ENCODE results near the gene ST6GALNAC2.
"Not testable (repeated sequence)": the region's sequence is repeated elsewhere in the genome, so short reads cannot be mapped to it uniquely, and the experiment has no call there.

Gene ST6GALNAC2

DNA sequence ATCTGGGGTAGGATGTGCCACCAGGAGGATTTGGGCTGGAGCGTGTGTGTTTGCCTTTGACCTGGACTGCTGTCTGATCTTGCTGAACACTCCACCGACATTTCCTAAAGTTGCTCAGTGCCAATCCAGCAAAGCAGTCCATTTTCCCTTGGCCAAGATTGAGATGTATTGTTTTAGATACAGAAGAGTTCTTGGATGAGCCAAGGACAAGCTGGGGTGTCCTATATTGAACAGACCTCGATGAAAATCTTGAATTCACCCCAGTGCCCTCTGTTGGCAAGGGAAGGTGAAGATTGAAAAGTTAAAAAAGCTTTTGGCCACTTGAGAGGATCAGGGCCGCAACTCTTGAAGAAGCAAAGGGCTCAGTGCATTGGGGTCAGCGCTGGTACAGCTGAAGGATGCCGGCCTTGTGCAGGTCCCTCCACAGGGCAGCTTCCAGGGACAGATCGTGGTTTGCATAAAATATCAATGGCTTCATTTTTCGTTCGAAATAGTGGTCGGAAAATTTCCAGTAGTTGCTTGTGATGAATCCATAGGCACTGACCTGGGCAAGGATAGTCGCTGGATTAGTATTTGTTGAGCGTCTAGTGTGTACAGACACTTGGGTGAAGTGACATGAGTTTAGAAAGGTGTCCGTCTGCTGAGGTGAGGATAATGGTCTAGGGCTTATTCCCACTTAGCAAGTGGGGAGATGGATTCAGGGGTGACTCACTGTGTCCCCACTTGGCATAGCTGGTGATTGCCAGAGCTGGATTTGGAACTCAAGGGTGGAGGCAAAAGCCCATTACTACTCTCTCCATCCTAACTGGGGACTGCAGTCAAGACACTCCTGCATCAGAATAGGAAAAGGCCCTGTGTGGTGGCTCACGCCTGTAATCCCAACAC is 19.7 kb downstream of the ST6GALNAC2 start:
- peaks cover 13% of the 10 kb centered on the region for H3K36me3 ChIP-seq (ENCODE audit: control insufficient read depth, insufficient read depth, low read length)
- no peak overlapping the region for H3K4me3 ChIP-seq (ENCODE audit: low read length)
- H3K9me3 ChIP-seq (ENCODE audit: control insufficient read depth, low read length): no peaks in the 10 kb centered on the region
- H3K4me1 ChIP-seq (ENCODE audit: control insufficient read depth, insufficient read depth, low read length): peaks cover 20% of the 10 kb centered on the region
- H3K9ac ChIP-seq (ENCODE audit: low read length): no peak overlapping the region
- peaks cover 3% of the 10 kb centered on the region for H3K27me3 ChIP-seq (ENCODE audit: control insufficient read depth, insufficient read depth, low read length)

DNA sequence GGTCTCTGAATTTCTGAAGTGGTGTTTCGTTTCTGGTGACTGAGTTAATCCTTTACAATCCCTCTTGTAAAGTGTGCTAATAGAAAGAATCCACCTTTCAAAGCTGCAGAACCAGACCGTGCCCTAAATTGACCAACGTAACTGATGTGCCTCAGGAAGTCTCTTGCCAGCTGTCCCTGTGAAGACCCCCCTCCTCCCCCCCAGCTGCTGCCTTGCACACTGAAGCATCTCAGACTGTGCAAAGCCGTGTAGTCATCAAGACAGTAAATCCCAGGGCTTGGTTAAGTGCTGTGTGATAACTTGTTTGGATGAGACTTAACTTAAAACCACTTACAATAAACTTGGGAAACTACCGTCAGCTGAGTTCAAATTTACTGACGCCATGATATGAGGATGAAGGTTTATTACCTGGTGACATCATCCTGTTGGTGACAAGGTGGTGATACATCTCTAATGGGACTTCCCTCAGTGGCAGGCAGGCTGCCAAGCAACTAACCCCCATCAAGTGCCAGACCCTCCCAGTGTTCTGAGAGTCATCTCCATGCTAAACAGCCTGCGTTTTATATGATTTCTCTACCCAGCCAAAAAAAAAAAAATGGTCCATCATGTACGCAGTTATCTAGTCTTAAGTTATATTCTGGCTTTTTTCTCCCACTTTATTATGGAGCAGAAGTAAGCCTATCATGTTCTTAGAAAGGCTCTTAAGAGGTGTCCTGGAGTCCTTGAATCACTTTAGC is 20.5 kb downstream of the ST6GALNAC2 start:
- not testable (repeated sequence) for H3K27me3 ChIP-seq (ENCODE audit: control insufficient read depth, insufficient read depth, low read length); H3K4me3 ChIP-seq (ENCODE audit: low read length); H3K36me3 ChIP-seq (ENCODE audit: control insufficient read depth, insufficient read depth, low read length); H3K9me3 ChIP-seq (ENCODE audit: control insufficient read depth, low read length); H3K9ac ChIP-seq (ENCODE audit: low read length)
- H3K4me1 ChIP-seq (ENCODE audit: control insufficient read depth, insufficient read depth, low read length): peaks cover 25% of the 10 kb centered on the region

DNA sequence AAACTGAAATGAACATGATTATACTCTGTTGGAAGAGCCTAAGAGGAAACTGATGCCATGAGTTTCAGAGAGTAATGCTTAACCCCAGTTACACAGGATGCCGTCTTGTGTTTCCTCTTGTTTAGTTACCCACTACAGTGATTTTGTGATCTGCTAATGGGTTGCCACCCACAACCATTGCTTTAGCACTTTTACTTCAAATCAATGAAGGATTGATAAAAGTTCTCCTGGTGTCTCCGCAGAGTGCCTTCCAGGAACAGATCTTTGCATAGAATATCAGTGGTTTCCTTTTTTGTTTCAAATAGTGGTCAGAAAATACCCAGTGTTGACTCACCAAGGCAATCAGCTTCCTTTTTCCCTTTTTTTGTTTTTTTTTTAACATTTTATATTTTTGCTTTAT is 22.3 kb downstream of the ST6GALNAC2 start:
- H3K36me3 ChIP-seq (ENCODE audit: control insufficient read depth, insufficient read depth, low read length); H3K9me3 ChIP-seq (ENCODE audit: control insufficient read depth, low read length); H3K9ac ChIP-seq (ENCODE audit: low read length); H3K27me3 ChIP-seq (ENCODE audit: control insufficient read depth, insufficient read depth, low read length); H3K4me3 ChIP-seq (ENCODE audit: low read length): not testable (repeated sequence)
- H3K4me1 ChIP-seq (ENCODE audit: control insufficient read depth, insufficient read depth, low read length): peaks cover 29% of the 10 kb centered on the region

- Histone ChIP-seq H3K9me3 (ENCODE audit: control insufficient read depth, low read length) (no peaks in the 10 kb centered on the region), H3K36me3 (ENCODE audit: control insufficient read depth, insufficient read depth, low read length) (peaks cover 9% of the 10 kb centered on the region), H3K9ac (ENCODE audit: low read length) (no peak overlapping the region), H3K4me3 (ENCODE audit: low read length) (no peak overlapping the region), H3K27me3 (ENCODE audit: control insufficient read depth, insufficient read depth, low read length) (no peaks in the 10 kb centered on the region), H3K4me1 (ENCODE audit: control insufficient read depth, insufficient read depth, low read length) (peaks cover 23% of the 10 kb centered on the region)
Measured at GRCh38 chr17:76562734-76563148, 22.9 kb downstream of the ST6GALNAC2 start.

GRCh38 chr17:76561799-76562268 is 23.8 kb downstream of the ST6GALNAC2 start:
- H3K36me3 ChIP-seq (ENCODE audit: control insufficient read depth, insufficient read depth, low read length): peaks cover 9% of the 10 kb centered on the region
- H3K4me1 ChIP-seq (ENCODE audit: control insufficient read depth, insufficient read depth, low read length): peaks cover 20% of the 10 kb centered on the region
- H3K9me3 ChIP-seq (ENCODE audit: control insufficient read depth, low read length): no peaks in the 10 kb centered on the region
- no peaks in the 10 kb centered on the region for H3K27me3 ChIP-seq (ENCODE audit: control insufficient read depth, insufficient read depth, low read length)
- H3K9ac ChIP-seq (ENCODE audit: low read length): no peak overlapping the region
- no peak overlapping the region for H3K4me3 ChIP-seq (ENCODE audit: low read length)

DNA sequence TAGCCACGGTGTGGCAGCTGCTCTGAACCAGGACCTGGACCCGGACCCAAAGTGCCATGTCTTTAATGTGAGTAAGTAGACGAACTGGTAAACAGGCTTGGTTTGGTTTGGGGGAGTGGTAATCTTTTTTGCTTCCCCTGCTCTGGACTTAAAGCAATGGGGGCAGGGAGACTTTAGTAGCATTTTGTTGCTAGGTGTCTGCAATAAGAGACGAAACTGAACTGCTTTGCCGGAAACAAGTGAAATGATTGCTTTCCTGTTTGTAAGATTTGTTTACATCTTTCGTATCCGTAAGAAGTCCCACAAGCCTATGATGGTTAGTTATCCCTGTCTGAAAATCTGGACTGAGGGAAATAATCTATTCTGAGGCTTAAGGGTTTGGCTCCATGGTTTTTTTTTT is 24.3 kb downstream of the ST6GALNAC2 start:
- H3K36me3 ChIP-seq (ENCODE audit: control insufficient read depth, insufficient read depth, low read length): peaks cover 9% of the 10 kb centered on the region
- H3K27me3 ChIP-seq (ENCODE audit: control insufficient read depth, insufficient read depth, low read length): no peaks in the 10 kb centered on the region
- H3K4me1 ChIP-seq (ENCODE audit: control insufficient read depth, insufficient read depth, low read length): peaks cover 25% of the 10 kb centered on the region
- no peak overlapping the region for H3K4me3 ChIP-seq (ENCODE audit: low read length)
- H3K9me3 ChIP-seq (ENCODE audit: control insufficient read depth, low read length): no peaks in the 10 kb centered on the region
- H3K9ac ChIP-seq (ENCODE audit: low read length): no peak overlapping the region

DNA sequence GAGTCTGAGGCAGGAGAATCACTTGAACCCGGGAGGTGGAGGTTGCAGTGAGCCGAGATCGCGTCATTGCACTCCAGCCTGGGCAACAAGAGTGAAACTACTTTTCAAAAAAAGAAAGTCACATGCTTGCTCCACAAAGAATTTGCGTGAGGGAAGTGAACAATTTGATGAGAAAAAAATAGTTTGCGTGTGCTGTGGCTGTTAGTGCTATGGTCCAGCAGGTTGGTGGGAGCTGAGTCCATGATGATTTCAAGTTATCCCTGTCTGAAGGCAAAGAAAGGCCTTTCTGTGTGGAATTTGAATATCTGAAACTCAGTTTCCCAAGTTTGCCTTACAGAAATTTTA is 24.8 kb downstream of the ST6GALNAC2 start:
- no peak overlapping the region for H3K4me3 ChIP-seq (ENCODE audit: low read length)
- H3K4me1 ChIP-seq (ENCODE audit: control insufficient read depth, insufficient read depth, low read length): peaks cover 26% of the 10 kb centered on the region
- H3K27me3 ChIP-seq (ENCODE audit: control insufficient read depth, insufficient read depth, low read length): no peaks in the 10 kb centered on the region
- peaks cover 9% of the 10 kb centered on the region for H3K36me3 ChIP-seq (ENCODE audit: control insufficient read depth, insufficient read depth, low read length)
- H3K9ac ChIP-seq (ENCODE audit: low read length): no peak overlapping the region
- no peaks in the 10 kb centered on the region for H3K9me3 ChIP-seq (ENCODE audit: control insufficient read depth, low read length)

- no peaks in the 10 kb centered on the region for H3K9me3 ChIP-seq (ENCODE audit: control insufficient read depth, low read length)
- peaks cover 26% of the 10 kb centered on the region for H3K4me1 ChIP-seq (ENCODE audit: control insufficient read depth, insufficient read depth, low read length)
- peaks cover 3% of the 10 kb centered on the region for H3K36me3 ChIP-seq (ENCODE audit: control insufficient read depth, insufficient read depth, low read length)
- H3K4me3 ChIP-seq (ENCODE audit: low read length): no peak overlapping the region
- peak overlapping the region; percentile 22 for H3K9ac ChIP-seq (ENCODE audit: low read length)
- no peaks in the 10 kb centered on the region for H3K27me3 ChIP-seq (ENCODE audit: control insufficient read depth, insufficient read depth, low read length)
Measured at GRCh38 chr17:76560036-76560876, 25.4 kb downstream of the ST6GALNAC2 start.

DNA sequence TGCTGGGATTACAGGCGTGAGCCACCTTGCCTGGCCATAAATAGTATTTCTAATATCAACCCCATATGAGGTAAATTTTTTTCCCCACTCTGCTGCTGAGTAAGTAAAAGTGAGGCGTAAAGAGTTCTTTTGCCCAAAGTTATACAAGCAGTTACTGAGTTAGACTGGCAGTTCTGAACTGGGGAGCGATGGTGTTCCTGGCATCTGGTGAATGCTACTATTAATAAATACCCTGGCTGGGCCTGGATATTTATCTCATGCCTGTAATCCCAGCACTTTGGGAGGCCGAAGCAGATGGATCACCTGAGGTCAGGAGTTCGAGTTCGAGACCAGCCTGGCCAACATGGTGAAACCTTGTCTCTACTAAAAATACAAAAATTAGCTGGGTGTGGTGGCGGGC is 26.2 kb downstream of the ST6GALNAC2 start:
- H3K4me3 ChIP-seq (ENCODE audit: low read length); H3K9ac ChIP-seq (ENCODE audit: low read length); H3K36me3 ChIP-seq (ENCODE audit: control insufficient read depth, insufficient read depth, low read length); H3K9me3 ChIP-seq (ENCODE audit: control insufficient read depth, low read length); H3K27me3 ChIP-seq (ENCODE audit: control insufficient read depth, insufficient read depth, low read length): not testable (repeated sequence)
- peaks cover 26% of the 10 kb centered on the region for H3K4me1 ChIP-seq (ENCODE audit: control insufficient read depth, insufficient read depth, low read length)

- Histone ChIP-seq H3K27me3 (ENCODE audit: control insufficient read depth, insufficient read depth, low read length) (no peaks in the 10 kb centered on the region), H3K9ac (ENCODE audit: low read length) (peak overlapping the region; percentile 88), H3K4me3 (ENCODE audit: low read length) (peak overlapping the region; percentile 92), H3K9me3 (ENCODE audit: control insufficient read depth, low read length) (no peaks in the 10 kb centered on the region), H3K36me3 (ENCODE audit: control insufficient read depth, insufficient read depth, low read length) (no peaks in the 10 kb centered on the region), H3K4me1 (ENCODE audit: control insufficient read depth, insufficient read depth, low read length) (peaks cover 26% of the 10 kb centered on the region)
Measured at GRCh38 chr17:76558198-76559095, 27.2 kb downstream of the ST6GALNAC2 start.
